Left lobe of liver (tissue), 2 donors: ENCODE data around the gene TTLL9. TPM values are rescaled to one million over a fixed set of nuclear protein-coding genes. Genes with fewer than 3 reads are reported as not detected.
A peak's percentile ranks its signal among the peaks of the same experiment; 100 is the strongest.

ENCODE experiments used
- ATAC-seq: fragments of 200-7000 bp; cut with Tn5 transposase; one replicate; pipeline ENCODE4 v1.9.1; 2020; ENCODE audit warnings: mild to moderate bottlenecking, moderate library complexity
- DNase-seq: peaks from one replicate; pipeline ENCODE4 v3.0.0-alpha.2; 2020; ENCODE audit warnings: low spot score
- total RNA-seq: library from RNA; stranded (reverse); gene quantifications from one replicate; pipeline ENCODE4 v1.2.1, GENCODE V29; 2021
- donor health status: DM: no; HTN: no; CAD: no; lungs with moderate emphysema.
- donor health status: DM: no; HTN: yes; CAD: no.

The TTLL9 gene
- total RNA-seq, 1 donor from 2014 or later, result not detected

DNA sequence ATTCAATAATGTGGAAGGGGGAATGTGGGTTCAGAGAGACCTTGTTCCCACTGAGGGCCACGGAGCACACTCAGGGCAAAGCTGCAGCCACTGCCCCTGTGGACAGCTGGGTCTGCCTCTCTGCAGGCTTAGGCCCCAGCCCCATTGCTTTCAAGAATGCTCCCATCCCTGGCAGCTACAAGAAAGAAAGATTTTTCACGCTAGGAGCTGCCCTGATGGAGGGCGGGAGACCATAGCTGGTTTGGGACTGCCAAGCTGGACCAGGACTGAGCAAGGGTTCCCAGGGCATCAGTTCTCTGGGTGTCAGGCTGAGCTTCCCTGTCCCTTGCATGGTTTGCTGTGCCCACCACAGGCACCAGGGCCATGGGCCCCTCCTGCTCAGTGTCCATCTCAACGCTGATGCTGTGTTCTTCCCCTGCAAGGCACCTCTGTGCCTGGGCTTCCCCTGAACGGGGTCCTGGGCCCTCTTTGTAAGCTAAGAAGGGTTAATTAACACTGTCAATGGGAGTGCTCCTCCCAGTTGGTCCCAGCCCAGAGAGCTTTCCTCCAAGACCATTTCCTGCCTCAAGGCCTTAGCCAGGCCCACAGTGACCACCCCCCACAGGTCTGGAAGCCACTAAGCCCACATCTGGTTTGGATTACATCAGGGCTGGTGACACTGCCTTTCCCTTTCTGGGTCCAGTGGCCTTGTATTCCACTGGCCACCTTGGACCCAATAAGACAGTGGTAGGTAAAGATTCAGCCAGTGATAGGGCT is 33.4 kb upstream of the TTLL9 start:
- DNase-seq (no peak), ATAC-seq (no peak)

DNA sequence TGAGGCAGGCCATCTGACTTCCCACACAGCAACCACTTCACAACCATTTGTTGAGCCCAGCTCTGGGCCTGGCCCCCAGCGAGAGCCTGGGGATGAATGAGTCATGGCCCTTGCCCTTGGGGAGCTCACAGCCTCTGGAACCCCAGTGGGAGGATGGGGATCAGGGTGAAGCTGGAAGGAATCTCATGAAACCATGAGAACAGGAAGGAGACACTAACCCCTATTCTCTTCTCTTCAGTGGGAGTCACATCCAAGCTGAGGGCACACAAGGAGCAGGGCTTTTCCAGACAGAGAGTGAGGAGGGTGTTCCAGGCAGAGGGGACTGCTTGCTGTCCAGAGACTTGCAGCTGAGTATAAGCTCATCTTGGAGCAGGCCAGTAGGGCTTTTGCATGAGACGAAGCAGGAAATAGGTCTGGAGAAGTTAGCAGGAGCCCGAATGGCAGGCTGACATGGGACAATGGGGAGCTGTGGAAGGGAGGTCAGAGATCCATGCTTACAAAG is 32.5 kb upstream of the TTLL9 start:
- DNase-seq (no peak), ATAC-seq (no peak)

DNA sequence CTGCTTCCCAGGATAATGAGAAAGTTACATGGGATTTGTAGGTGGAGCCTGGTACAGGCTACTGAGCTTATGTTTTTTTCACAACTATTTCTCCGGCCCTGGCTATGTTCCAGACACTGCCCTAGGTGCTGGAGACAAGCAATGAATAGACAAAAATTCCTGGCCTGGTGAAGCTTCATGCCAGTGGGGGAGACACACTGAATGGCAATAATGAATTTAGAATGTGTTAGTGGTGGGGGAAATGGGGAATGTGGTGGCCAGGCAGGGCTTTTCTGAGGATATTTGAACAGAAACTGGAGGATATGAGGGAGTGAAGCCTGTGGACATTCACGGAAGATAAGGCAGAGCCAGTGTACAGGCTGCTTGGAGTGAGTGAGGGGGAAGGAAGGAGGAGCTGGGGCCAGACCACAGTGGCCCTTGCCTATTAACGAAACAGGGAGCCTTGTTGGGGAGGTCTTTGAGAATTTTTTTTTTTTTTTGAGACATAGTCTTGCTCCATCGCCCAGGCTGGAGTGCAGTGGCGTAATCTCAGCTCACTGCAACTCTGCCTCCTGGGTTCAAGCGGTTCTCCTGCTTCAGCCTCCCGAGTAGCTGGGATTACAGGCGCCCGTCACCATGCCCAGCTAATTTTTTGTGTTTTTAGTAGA is 31.7 kb upstream of the TTLL9 start:
- ATAC-seq (no peak), DNase-seq (no peak)

DNA sequence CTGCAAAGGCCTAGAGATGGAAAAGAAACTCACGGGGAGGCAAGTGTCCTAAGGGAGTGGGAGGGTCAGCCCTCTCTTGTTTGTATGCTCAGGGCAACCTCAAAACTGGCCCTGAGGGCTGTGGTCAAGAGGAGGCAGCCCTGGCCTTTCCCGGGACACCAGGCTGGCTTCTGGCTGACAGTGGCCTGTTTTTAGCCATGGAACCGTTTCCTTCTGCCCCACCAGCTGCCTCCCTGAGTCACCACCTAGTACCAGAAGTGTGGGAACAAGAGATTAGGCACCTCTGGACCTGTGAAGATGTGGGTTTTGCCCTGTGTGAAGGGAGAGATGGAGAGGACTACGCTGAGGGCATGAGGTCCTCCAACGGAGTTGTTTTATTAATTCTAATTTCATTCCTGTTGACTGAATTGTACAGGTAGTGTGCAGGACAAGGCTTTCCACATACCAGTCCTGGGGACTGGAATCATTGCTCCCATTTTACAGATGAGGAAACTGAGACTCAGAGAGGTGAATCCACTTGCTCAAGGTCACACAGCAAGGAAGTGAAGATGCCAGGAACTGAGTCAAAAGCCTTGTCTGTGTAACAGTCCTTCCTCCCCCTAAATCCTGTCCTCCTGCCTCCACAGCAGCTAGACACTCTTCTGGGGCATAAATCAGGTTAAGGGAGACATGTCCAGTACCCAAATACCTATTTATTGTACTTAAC is 30.5 kb upstream of the TTLL9 start:
- no peak for DNase-seq
- no peak for ATAC-seq

DNA sequence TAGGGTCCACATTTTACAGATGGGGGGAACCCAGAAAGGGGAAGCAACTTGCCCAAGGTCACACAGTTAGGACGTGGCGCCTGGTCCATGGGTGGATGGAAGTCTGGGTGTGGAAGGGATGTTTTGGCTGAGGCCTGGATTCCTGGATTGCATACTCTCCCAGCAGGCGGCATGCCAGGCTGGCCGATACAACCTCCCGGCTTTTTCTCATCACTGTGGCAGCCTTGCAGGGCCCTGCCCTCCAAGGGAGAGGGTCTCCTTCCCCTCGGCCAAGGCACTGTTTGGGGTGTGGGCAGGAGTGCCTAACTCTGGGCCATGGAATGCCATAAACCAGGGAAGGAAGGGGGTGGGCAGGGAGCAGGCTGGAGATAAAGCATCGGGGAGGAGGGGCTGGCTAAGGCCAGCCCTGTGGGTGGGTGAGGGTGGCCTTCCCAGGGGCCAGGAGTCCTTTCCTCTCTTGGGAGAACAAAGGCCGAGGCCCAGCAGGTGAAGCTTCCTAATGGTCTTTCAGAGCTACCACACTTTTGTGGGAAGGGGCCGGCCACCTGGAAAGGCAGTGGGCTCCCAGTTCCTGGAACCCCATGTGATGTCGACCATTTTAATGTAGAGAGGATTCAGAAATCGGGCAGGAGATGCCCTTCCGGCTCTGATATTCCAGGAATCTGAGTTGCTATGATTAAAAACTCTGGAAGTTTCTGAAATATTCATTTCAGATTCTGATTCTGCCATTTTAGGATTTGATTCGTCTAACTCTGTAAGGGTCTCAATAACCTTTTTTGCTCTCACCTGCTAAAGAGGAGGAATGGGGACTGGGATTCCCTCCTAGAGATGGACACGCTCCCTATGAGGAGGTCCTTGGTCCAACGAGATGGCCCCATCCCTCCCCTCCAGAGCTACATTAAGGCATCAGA is 29.3 kb upstream of the TTLL9 start:
- ATAC-seq (no peak), DNase-seq (no peak)

DNA sequence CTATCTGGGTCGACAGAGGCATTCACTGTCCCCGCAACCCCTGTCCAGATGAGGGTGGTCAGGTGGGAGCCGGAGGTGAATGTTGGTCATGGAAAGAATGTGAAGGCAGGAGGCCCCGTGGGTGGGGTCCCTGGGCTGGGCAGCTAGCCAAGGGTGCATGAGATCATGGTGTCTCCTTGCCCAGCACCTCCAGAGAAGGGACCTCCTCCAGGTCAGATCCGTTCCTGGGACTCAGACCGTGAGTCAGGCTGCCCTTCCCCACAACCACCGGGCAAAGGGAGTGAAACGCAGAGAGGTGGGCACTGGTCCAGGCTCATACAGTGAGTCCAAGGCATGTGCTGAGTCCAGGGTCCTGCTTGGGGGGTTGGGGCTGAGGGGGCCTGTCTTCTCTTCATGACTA is 28.5 kb upstream of the TTLL9 start:
- ATAC-seq (no peak), DNase-seq (no peak)

DNA sequence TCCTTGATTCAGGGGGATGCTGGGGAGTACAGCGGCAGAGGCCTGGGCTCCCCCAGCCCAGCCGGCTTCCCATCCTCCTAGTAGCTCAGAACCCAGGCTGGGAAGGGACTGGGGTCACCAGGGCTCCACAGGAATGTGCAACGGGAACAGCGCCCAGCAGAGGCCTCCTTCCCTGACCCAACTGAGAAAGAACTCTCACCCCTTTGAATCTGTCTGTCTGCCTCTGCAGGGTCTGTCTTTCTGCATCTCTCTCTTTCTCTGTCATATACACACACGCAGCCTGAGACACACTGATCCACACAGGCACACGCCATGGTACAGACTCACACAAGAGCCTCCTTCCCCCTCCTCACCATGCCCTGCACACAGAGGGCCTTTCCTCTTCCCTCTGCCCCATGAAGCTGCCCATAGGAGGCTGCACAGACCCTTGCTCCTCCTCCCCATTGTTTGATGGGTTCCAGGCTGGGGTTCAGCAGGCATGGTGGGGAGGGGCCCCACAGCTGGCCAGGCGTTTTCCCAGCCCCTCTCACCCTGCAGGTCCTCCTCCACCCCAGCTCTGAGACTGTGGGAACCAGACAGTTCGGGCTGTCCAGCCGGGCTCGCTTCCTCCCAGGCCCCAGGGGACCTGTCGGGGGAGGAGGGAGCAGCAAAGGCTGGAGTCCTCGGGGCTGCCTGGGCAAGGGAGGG is 27.8 kb upstream of the TTLL9 start:
- peak; percentile 41 for ATAC-seq
- DNase-seq, result no peak

DNA sequence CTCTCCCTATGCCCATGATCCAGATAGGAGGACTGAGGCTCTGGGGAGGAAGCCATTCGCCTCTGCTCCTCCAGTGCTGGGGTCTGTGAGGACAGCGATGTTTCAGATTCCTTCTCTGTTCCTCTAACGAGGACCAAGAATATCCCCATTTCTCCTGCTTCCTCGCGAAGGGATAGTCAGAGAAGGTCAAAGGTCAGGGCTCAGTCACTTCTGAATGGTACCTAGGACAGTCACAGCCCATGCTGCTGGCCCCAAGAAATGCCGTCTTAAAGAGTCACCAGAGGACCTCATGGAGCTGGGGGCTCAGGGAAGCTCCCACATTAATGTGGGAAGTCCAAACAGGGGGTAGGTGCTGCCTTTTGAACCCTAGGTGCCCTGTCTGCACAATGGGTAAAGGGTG is 27.1 kb upstream of the TTLL9 start:
- ATAC-seq, result no peak
- no peak for DNase-seq

DNA sequence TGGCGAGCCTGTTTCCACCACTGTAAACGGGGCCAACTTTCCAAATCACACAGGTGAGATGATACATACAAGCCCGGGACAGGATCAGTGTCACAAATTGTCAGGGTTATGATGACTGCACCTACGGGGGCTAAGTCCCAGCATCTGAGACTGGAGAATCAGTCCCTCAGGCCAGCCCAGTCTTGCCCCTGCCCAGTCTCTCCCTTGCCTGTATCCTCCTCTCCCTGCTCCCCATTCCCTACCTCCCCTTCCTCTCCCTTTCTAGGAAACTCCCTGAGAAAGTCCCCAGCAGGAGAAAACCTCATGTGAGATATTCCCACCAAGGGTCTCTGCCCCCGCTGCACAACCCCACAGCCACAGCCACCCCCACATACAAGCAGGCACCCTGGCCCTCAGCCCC is 26.6 kb upstream of the TTLL9 start:
- no peak for ATAC-seq
- DNase-seq, result no peak

DNA sequence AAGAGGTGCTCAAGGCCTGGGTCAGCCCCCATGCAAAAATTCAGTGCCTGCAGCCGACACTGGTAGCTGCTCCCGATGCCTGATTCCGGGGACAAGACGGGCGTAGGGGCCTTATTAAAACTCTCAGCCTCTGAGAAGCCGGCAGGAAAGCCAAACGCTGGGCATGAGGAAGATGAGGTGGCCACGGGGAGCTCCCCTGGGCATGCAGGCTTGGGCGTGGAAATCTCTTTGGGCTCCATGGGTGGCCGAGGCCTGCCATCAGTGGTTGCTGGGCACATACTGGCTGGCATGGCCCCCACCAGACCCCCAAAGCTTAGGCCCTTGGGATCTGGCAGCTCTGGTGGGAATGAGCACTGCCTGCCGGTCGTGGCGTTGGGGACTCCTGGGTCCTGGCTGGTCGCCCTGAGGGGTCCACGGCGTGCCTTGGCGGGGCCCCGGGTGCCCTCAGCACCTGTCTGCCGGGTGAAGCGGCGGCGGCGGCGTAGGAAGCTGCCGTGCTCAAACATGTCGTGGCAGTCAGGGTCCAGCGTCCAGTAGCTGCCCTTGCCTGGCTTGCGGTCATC is 25.6 kb upstream of the TTLL9 start:
- DNase-seq, result no peak
- no peak for ATAC-seq

DNA sequence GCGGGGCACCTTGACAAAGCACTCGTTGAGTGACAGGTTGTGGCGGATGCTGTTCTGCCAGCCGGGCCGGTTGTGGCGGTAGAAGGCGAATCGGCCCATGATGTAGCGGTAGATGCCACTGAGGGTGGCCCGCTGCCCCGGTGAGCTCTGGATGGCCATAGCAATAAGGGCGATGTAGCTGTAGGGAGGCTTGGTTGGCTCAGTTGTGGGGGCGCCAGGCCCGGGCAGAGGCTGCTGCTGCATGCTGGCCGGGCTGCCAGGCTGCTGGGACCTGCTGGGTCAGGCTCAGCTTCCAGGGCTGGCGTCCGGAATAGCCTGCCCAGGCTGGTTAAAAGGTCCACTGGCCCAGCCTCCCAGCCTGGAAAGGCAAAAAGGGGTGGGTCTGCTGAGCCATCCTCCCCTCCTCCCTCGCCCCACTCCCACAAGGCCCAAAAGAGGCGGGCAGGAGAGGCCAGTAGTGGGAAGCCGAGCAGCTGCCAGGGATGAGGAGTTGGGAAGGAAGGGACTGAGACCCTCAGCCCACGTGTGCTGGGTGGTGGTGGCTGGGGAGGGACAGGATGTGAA is 25.1 kb upstream of the TTLL9 start, which contains the start of gene FOXS1:
Gene FOXS1 (minus strand): TSS at position 305 of the 564 bp plus-strand sequence. CDS start 62 bp downstream, at position 243.
- no peak for DNase-seq
- no peak for ATAC-seq

DNA sequence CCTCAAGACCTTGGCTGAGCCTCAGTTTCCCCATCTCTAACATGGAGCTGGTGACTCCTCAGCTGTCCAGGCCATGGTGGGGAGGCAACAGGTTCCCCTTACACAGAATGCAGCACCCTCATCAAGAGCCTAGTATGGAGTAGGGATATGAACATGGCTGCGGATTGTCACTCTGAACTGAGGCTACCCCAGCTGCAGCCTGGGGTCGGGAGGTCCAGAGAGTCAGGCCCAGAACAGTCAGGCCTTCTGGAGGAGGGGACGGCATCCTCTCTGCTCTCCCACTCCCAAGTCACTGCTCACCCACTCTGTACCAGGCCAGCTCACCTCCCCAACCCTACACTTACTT is 23.7 kb upstream of the TTLL9 start:
- ATAC-seq, result no peak
- DNase-seq, result no peak

DNA sequence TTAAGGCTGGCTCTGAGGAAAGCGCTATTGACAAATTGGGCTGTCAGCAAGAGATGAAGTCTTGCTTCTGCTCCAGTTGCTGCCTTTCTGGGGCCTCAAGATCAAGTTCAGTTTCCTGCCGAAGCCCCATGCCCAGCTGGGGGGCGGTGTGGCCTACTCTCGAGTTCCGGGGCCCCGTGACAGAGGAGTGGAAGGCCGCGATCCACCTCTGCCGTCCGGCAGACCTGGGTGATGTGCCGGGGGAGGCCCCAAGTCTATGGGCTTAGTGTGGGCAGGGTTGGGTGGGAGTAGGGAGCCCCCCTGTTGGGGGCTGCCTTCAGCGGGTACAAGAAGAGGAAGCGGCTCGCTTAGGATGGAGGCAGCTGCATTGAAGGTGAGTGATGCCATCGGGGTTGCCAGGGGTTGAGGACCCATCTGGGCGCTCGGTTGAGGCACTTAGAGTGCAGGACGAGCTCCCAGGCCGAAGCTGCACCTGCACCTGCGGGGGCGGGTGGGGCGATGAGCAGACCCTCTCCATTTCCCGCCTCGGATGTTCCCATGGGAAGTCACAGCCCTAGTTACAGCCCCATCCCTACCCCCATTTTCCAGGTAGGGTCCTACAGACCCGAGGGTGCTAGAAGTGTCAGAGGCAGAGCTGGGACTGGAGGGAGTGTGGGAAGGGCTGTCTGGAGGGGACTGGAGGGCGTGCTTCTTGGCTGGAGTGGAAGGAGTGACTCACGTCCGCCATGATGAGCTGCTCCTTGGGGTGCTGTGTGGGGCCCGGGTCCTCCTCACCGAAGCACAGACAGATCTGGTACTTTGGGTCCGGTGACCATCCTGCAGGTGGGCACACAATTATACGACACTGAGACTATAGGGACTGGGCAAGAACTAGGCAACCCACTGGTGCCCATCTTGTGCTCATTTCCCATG is 22.1 kb upstream of the TTLL9 start:
- DNase-seq (no peak), ATAC-seq (no peak)

DNA sequence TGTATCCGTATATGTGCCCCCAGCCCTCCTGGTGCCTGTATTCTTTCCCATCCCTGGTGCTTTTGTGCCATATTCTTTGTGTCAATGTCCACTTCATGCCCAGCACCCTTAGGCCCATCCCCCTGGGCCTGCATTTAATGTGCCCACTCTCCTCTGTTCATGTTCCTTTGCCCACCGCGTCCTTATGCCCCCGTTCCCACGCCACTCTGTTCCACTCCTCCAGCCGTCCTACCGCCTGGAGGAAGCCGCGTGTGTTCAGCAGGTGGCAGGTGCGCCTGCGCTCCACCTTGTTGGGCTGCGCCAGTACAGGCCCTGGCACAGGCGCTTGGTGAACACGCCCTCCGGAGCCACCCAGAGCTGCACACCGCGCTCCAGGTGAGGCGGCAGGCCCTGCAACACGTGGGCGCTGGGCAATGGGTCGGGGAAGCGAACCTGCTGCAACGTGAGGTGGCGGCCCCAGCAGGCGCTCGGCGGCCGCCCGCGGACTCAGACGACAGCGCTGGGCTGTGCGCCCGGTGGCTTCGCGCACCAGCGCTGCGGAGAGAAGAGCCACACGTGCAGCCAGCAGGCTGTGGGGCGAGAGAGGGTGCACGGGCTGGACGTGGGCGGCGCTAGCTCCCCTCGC is 21.0 kb upstream of the TTLL9 start:
- ATAC-seq, result peak; percentile 9
- no peak for DNase-seq

DNA sequence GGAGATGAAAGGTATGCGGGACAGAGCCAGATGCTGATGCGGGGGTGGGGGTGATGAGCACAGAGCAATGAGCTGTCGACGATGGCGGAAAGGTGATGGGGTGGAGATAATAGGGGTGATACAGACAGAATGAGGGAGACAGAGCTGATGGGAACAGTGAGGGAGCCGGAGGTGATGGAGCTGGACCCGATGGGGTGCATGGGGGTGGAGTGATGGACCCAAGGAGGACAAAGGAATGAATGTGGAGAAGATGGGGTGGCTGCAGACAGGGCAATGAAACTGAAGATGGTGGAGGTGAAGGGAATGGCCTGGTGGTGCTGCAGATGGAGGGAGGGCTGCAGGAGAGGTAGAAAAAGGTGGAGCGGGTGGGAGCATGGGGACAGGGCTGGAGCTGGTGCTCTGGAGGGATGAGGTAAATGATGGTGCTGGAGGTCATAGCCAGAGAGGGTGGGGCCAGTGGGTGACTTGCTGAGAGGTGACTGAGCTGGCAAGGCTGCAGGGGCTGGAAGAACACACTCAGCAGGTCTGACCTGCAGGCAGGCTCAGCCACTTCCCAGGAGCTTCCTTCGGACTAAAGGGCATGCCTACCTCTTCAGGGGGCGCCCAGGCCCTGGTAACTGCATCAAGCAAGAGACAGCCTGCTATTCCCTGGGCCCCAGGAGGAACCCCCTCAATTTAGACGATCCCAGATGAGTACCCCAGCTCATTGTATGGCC is 19.0 kb upstream of the TTLL9 start:
- DNase-seq (no peak), ATAC-seq (no peak)

DNA sequence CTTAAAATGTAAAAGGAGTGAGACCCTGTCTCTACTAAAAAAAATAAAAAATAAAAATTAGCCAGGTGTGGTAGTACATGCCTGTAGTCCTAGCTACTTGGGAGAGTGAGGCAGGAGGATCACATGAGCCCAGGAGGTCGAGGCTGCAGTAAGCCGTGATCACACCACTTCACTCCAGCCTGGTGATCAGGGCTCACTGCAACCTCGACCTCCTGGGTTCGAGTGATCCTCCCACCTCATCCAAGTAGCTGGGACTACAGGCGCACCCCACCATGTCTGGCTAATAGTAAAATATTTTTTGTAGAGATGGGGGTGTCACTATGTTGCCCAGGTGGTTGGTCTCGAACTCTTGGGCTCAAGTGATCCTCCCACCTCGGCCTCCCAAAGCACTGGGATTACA is 17.0 kb upstream of the TTLL9 start:
- DNase-seq (no peak), ATAC-seq (no peak)

DNA sequence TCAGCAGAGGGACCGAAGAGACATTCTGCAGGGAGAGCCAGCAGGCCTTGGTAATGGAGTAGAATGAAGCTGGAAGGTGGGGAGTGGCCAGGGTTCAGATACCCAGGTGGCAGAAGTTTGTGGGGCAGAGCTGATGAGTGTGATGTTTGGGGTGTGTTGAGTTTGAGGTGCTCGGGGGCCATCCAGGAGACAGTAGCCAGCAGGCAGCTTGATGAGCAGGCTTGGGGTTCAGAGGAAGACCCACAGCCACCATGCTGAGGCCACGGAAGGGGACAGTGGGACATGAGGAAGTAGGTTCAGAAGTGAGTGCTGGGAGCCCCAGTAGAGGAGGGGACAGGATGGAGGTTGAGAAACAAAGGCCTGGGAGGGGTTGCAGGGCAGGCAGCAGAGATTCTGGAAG is 13.9 kb upstream of the TTLL9 start:
- ATAC-seq (no peak), DNase-seq (no peak)
